ENCODE data around the gene TPD52L1.

TPD52L1 gene

DNA sequence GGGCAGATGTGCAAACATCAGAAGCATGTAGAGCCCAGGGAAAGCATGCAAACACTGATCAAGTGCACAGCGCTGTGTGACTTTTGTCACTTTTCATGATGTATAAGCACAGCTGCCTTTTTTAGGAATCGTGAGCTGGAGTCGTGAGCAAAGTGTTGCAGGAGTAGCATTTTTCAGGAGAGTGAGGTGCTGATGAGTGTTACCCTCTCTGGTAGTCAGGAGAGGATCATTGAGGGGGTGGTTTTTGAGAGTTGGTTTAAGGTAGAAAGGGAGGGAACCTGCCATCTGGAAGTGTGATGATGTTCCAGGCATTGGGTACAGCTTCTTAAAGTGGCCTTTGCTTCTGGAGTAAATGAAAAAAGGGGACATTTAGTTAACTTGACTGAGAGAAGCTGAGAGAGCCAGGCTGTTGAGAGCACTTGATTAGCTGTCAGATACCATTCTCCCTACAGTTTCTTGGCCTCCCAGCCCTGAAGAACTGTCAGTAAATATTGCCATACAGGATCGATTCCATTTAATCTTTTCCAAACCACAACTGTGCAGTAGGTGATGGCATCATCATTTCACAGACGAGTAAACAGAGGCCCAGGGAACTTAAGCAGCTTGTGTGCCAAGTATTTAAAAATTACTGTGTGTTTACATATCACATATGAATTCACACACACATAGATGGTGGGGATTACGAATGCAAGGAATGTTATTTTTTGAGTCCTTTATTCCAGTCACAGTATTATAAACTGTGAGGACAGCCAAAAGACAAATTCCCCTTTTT lies 28.9 kb downstream of the TPD52L1 start:
- no peak for DNase-seq

DNA sequence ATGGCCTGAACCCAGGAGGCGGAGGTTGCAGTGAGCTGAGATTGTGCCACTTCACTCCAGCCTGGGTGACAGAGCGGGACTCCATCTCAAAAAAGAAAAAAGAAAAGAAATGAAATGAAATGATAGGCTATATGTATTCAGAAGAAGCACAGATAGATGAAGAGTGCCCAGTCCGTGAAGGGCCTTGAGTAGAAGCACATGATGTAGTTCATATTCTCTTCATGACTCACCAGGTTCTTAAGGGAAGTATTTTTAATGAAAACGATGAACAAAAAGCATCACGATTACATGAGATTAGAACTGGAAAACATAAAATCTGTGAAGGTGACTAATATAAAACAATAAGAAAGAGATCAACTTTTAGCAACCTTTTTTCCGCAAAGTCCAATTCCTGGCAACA lies 29.8 kb downstream of the TPD52L1 start:
- DNase-seq: no peak

DNA sequence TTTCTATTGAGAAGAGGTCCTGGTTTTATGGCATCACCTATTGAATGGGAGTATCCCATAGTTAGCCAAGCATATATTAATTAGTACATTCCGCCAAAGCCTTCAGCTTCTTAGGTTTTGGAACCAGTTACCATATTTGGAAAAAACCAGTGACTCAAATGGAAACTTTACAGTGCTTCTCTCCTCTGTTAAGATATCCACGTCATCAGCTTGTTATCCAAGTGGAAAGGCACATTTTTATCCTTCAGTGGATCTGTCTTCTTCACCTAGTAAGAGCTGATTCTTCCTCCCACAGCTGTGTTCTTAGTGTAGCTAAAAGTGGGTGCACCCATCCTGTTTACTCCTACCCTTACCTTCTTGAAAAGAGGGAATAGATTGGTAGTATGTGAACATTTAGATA lies 34.5 kb downstream of the TPD52L1 start:
- no peak for DNase-seq

DNA sequence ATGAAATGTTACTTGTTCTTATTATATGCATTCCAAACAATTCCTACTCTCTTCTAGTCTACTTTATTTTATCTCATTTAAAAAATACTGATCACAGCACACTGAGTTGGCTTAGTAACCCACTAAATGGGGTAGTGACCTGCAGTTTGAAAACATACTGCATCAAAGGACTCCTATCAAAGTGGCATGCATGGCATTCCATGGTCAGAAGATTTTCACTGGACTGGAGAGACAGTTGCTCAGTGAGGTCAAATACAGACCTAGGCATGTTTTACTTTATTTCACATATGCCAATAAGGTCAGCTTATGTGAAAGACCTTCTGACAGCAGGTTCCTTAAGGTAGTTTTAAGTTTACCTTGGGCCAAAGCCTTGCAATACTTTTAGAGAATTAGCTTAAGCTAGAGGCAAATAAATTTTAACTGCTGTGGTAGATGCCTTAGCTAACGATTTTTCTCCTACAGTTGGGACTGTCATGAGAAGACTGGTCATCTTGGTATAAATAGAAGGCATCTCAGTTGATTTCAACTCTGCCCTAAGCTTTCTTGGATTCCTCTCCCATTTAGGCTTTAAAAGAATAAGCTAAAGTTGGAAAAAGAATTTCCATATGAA lies 35.1 kb downstream of the TPD52L1 start:
- no peak for DNase-seq

DNA sequence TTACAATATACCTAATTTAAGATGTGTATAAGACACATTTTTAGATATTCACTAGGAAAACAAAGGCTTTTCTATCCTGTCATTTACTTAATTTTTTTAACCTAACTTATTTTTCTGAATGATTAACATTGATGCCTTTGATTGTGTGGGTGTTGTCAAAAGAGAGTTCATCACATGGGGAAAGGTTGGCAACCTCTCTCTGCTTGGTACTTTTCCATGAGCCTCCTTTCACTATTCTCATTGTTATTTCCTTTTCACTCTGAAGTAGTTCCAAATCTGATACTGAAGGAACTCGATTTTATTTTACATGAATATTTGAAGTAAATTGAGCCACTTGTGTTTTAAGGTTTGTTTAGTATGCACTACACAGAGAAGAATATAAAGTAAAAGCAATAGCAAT lies 35.9 kb downstream of the TPD52L1 start:
- DNase-seq: no peak

DNA sequence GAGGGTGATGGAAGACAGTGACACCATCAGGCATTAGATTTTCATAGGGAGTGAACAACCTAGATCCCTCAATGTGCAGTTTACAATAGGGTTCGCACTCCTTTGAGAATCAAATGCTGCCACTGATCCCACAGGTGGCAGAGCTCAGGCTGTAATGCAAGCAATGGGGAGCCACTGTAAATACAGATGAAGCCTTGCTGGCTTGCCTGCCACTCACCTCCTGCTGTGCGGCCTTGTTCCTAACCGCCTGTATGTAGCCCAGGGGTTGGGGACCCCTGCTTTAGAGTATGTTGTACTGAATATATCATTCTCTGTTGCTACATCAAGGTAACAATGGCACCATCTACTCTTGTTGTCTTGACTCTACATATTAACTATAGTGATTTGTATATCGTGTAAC lies 37.1 kb downstream of the TPD52L1 start:
- DNase-seq: no peak

DNA sequence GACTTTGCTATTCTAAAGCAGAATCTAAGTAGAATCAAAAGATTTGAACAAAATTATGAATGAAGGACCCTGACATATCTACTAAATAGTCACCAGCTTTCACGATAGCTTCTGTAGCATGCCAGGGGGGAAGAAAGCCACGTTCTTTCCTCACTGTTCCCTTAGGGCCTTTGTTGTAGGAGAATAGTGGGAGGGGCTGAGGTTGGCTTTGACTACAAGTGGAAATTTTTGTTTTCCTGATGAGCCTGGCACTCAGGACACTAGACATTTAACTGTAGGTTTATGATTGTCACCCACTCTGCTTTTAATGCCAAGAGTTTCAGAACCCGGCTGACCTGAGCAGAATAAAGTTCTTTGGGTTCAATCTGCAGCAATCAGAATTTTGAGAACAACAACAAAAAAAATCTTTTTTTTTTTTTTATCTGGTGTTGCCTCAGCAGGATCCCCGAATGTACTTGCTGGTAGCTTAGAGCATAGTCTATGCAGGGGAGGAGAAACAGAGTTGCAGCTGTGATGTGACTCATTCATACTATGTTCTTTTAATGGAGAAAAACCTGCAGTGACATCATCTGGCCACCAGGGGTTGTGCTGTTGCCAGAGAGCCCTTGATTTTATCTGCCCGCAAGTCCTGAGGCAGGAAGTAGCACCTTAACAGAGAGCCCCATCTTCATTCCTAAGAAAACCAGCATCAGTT lies 38.5 kb downstream of the TPD52L1 start:
- peak in 1 of 2 experiments; percentile 18 for DNase-seq

DNA sequence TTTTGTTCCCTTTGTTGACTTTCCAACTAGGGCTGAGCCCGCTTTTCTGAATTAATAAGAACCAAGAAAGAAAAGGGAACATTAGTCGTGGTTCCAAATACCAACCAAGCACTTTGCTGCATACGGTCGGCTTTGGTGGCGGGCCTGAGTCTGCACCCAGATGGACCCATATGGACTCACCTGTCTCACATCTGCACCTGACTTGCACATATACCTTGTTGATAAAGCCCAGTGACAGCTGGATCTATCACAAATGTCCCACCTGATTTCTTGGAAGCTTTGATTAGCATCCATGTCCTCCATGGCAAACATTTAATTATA lies 39.0 kb downstream of the TPD52L1 start:
- no peak for DNase-seq

DNA sequence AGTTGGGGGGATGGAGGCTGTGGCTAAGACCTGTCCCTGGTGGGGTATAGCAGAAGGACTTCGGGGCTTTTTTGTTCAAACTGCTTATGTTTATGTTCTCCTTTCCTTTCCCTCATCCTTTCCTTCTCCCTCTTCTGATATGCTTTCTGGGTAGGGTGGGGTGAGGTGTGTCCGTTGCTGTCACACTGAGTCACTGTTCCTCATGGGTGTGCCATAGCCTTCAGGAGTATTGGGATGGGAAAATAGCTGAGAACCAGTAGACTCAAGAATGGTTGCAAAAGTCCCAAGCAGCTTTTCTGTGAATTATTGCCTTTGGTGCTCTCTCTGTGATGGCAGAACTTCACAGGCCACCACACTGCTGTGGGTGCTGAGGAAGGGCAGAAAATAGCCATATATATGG lies 39.6 kb downstream of the TPD52L1 start:
- DNase-seq: no peak

DNA sequence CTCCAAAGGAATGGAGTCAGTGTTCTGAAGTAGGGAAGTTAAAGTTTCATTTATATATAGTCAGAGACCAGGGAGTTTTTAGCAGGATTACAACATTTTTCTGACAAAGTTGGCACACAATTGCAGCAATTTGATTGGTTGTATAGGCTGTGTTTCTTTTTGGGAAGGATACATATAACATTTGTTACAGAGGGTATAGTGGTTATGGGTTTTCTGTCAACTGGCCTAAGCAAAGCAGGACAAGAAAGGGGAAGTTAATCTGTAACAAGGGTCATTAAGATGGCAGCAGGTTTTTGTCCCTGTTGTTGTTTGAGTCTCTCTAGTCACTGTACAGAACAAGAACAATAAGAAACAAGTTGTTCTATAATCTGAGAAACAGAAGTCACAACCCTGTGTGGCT lies 41.4 kb downstream of the TPD52L1 start:
- DNase-seq: no peak

DNA sequence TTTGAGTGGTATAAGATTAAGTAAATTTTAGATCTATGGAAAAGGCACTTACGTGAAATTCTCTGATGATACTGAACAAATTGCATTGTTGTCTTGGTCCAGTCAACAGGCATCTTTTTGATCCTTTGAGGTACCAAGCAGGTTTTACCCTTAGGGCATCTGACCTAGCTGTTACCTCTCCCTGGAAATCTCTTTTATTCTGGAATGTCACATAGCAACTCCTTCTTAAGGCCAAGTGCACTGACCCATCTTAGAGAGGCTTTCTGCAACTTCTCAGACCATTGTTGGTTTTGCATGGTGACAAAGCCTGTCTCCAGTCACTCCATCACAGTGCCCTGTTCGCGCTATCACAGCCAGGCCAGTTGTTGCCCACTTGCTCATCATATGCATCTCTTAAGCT lies 42.0 kb downstream of the TPD52L1 start:
- DNase-seq: no peak

DNA sequence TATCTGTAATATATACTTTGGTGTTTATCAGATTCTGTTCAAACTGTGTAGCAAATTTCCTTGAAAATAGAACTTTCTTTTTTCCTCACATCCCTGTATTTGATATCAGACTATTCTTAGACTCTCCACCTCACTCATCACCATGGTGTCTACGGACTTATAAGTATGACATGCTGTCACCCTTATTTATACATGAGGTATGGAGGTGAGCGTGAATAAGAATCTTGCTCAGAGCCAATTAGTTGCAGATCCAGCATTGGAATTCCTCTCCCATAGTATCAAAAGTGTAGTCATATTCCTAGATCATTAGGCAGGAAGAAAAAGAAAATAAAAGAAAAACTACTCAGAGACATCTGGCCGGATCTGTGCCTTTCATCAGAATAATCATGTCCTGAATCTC lies 43.0 kb downstream of the TPD52L1 start:
- no peak for DNase-seq

DNA sequence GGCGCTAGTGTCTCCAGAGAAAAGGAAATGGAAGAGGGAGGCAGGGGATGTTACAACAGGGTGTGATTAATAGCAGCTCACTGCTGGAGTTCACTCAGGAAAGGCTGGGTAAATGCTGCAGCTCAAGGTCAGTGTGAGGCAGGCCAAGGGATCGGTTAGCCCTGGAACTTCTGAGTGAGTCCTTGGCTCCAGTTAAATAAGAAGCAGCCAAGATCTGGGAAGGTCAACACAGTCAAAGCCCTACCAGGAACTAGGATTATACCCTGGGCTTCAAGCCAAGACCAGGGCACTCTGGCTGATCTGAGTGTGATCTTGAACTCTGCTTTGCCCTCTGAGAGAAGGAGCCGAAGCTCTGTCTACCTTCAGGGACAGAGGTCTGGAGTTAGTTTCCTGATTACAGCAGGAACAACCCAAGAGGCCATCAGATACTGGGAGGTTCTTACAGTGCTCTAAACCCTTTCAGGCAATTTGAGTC lies 44.3 kb downstream of the TPD52L1 start:
- DNase-seq: no peak

DNA sequence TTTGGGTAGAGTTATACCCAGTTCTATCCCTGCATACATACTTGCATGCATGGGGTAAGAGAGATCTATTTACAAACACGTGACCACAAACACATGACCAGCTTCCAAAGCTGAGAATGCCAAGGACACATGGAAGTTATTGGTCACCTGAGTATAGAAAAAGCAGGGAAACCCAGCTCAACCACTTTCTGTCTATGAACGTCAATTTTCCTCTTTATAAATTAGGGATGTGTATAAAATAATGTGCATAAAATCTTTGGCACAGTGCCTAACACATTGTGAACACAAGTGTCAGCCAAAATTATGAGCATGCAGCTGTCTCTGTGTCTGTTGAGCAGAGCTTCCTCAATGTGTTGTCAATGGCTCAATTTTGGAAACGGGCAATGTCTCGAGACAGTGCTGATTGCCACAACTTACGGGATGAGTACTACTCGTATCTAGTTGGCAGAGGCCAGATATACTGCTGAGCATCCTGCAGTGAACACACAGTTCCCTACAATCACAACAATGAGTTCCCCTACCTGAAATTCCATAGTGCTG lies 44.9 kb downstream of the TPD52L1 start:
- DNase-seq: no peak

DNA sequence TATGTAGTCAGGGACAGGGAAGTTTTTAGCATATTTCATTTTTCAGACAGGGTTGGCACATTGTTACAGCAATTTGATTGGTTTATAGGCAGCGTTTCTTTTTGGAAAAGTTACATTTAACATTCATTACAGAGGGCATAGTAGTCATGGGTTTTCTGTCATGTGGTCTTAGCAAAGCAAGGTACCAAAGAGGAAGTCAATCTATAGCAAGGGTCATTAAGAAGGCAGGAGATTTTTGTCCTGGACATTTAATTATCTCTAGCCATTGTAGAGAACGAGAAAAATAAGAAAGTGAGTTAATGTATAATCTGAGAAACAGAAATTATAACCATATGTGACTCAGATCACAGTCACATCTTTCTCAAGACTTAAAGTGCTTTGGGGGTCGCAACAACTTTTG lies 47.4 kb downstream of the TPD52L1 start:
- no peak for DNase-seq

DNA sequence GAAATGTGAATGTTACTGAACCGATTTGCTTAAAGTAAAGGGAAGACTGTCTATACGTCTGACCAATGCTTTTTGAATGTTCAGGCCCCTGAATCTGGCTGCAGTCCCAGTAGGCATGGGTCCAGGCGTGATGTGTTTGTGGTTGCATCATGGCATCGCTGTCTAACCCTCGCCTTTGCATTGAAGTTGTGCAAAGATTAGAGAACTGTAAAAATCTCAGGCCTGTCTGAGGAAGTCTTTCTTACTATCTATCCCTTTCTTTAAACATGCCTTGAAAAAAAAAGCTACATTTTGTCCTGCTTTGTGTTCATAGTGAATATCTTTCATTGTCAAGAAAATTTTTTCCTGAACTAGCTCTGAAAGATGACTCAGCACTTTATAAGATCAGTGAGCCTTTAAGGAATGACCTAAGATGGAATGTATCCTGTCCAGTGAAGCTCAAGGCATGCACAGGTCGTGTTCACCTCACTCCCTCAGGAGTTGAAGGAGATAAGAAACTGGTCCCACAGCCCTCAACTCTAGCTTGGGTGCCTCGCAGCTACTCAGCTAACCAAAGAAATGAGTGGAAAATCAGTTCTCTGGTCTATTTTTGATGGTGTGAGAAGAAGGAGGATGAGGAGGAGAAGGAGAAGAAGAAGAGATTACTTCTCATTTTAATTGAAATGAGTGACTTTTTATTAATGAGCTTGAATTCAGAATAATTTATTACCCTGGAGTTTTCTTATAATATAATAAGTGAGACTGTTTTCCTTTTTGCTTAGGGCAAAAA lies 48.6 kb downstream of the TPD52L1 start:
- no peak for DNase-seq

DNA sequence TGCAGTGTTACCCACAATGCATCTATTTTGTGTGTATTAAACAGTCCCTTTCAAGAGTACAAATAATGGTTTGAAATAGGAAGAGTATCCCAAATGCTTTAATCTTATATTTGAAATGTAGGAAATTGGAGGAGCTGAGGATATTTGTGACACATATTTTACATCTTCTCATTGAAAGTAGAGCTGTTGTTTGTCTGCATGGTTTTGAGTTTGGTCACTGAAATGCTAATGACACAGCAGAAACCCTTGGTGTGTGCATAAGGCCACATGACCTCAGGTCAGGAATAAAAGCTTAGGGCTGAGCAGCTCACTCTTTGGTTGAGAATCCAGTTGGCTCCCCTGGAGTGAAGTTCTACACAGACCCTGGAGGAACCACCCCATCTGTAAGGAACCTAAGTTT lies 49.8 kb downstream of the TPD52L1 start:
- DNase-seq: no peak

DNA sequence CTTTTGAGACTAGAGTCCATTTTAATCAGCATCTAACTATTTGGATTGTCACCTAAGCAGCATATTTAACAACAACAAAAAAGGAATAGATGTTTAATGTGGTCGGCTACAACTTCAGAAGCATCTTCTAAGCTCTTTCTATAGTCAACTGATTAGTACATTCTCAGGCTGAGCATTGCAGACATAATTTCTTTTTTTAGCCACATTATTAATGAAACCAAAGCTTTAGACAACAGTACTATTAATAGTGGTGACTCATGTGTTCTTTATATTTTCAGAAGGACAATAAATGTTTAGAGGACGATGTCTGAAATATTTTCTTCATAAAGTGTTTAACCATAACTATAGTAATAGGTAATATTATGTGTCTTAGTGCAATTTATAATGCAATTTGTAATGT lies 52.4 kb downstream of the TPD52L1 start:
- DNase-seq: no peak

DNA sequence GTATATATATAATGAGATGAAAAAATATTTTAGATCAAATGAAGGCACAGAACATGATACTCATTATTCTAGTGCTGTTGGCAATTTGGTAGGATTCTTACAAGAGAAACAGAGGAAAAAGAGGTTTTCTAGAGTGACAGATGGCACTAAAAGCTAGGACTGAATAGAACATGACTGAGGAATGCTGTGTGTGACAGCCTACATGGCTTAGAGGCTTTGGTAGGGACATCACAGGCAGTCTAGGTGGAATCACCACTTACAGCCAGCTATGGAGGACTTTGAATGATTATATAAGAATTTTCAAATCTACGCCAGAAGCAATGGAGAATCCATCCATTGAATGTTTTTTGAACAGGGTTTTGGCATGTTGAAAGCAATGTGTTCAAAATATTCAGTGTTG lies 52.8 kb downstream of the TPD52L1 start:
- no peak for DNase-seq

DNA sequence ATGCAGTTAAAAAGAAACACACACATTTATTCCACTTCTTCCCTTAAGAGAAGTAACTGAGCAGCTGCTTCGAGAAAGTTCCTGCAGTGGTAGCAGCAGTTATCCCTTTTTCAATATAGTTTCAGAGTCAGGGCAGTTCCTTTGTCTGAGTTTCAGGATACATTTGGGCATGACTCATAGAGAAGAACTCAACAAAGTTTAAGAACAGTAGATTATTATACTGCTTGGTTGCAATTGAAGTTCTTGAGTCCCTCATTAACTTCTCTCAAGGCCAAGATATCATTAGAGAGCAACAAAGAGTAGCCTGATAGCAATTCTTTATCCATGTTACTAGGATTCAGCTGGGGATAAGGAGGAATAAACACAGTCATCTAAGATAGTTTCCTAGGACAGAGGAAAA lies 54.4 kb downstream of the TPD52L1 start:
- no peak for DNase-seq

DNA sequence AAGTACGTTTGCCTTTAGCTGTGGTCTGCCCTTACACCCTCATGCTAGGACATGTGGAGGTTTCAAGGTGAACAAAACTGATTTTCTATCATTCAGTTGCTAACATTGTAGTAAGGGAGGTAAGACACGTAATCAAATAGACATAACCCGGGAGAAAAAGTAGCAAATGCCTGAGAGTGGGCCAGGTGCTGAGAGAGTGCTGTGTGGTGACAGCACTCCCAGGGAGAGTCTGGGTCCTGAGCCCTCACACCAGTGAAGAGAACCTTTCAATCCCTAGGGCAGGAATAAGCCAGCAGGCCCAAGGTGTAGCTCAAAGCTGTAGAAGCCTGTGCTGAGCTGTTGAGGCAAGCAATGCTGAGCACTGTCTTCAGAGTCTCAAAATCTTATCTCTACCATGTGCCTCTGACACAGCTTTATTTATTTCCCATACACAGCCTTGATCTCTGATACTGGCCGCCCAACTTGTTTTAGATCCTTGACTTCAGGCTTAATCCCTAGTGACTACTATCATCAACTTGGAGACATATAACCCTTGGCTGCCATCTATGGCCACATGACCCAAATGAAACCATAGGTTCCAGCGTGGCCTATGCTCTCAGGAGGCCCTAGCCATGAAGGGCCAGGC lies 55.2 kb downstream of the TPD52L1 start:
- no peak for DNase-seq

DNA sequence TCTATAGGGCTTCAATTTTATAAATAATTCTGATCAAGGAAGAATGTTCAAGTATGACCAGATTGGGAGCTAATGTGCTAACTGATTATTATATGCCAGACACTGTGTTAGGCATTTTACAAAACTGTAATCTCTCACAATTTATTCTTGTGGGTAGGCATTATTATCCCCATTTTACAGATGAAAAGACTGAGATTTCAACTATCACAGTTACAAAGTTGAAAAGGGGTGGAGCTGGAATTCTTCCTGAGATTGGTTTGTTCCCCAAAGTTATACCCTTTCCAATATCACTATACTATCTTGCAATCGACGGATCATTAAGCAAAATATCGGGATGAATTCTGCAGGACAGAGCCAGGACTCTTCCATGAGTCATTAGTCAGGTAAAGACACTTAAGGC lies 57.1 kb downstream of the TPD52L1 start:
- DNase-seq: no peak

DNA sequence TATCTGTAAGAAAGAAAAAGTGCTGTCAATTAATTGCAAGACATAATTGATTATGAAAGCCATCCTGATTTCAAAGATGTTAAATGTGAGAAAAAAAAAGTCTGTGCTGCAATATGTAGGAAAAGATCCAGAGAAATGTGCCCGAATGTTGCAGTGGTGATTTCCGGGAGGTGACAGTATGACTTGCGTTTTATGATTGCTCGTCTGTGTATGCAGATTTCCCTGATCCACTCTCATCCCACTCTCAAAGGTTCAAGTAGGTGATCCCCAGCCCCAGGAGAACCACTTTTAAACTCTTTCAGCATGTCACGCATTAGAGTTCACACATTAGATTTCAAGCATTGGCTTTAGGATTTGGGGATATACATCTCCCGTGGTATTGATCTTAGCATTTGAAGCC lies 57.8 kb downstream of the TPD52L1 start:
- peak; percentile 11 to 23 for DNase-seq
